Jurkat, Clone E6-1 (cell line): ENCODE data around the gene TTC39A.

ENCODE experiments used
- DNase-seq: peaks from one replicate; pipeline ENCODE4 v3.0.0-alpha.2; 2011; ENCODE audit warnings: low read depth, low spot score
- H3K4me3 ChIP-seq: 2 replicates; pipeline ENCODE4 v1.5.1; 2011; ENCODE audit warnings: mild to moderate bottlenecking, low read length, control low read depth, moderate library complexity

The TTC39A gene

DNA sequence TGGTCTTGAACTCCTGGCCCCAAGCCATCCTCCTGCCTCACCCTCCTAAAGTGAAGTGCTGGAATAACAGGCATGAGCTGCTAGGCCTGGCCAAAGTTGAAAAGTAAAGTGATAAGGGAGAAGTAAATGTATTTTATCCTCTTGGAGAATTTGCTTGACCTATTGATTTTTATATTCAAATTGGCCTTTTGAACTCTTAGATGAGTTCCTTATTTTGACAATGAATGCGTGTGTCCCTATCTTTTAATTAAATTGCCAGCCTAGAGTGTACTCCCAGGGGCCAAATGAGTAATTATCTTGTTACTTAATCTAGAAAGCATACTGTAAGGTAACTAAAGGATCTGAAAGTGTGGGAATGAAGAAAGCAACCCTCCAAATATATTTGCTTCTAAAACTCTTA is 82.9 kb downstream of the TTC39A start:
- H3K4me3 ChIP-seq, result no peak overlapping the region
- DNase-seq, result no peak

DNA sequence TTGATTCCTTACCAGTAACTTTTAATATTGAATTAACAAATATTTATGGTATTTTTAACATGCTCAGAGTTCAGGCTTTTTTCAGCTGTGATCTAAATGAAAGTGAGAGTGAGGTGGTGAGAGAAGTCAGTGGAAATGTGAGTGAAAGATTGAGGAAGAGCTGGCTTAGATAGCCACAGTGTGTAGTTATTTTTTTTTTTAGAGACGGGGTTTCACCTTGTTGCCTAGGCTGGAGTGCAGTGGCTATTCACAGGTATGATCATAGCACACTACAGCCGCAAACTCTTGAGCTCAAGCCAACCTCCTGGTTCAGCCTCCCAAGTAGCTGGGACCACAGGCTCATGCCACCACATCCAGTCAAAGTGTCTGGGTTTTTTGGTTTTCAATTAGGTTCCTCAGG is 83.3 kb downstream of the TTC39A start:
- no peak overlapping the region for H3K4me3 ChIP-seq
- DNase-seq, result no peak

DNA sequence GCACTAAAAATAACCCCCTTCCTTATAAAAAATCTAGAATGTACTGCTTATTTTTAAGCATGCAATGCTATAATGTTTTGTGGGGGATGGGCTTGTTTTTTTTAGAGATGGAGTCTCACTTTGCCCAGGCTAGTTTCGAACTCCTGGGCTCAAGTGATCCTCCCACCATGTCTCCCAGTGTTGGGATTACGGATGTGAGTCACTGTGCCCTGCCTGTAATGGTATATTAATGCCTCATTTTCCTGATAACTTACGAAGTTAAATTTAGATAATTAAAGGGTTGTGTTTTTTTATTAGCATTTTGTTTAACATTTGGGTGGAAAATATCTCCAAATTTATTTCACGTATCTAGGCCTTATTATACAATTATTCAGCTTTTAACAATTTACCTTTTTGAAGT is 87.8 kb downstream of the TTC39A start:
- H3K4me3 ChIP-seq, result no peak overlapping the region
- DNase-seq, result no peak

GRCh38 chr1:51241119-51241518 is 89.2 kb downstream of the TTC39A start:
- no peak overlapping the region for H3K4me3 ChIP-seq
- no peak for DNase-seq

GRCh38 chr1:51240084-51240483 is 90.3 kb downstream of the TTC39A start:
- no peak for DNase-seq

GRCh38 chr1:51238034-51238403 is 92.3 kb downstream of the TTC39A start:
- H3K4me3 ChIP-seq, result no peak overlapping the region
- no peak for DNase-seq

More at GRCh38 chr1:51240084-51240483, 90.3 kb downstream of the TTC39A start:
- H3K4me3 ChIP-seq, result no peak overlapping the region

DNA sequence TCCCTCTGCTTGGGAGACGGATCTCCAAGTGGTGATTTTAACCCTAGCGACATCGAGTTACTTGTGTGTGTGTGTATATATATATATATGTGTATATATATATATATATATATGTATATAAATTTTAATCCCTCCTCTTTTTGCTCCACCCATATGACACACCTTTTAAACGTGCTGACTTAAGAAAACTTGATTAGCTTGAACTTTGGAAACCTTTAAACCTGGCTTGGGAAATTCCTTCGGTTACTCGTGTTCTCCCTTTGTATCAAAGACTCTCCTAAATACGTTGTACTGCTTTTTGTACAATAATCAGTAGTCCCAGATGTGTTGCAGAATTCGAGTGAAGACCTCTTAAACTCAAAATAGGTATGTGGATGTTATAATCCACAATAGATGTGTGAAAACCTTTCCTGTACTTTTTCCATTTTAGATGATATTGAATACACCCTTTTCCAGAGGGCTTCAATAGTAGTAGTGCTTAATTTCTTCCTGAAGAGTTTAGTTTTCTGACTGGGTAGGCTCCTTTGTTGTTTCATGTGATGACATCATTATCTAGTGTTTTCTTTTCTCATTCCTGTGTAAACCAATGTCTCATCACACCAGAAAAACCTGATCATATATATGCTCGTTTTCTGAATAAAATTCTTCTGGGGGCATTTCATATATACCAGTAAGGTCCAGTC is 92.9 kb downstream of the TTC39A start:
- DNase-seq, result no peak
- H3K4me3 ChIP-seq, result peak overlapping the region; percentile 93
